HG02870 (cell line): ENCODE measurements around the gene SF3B3.

Experiments
- ATAC-seq: cut with Tn5 transposase; IDR thresholded peaks from one replicate; pipeline ENCODE4 v1.9.1; 2021; ENCODE audit warnings: mild to moderate bottlenecking, moderate library complexity; ENCODE audit not compliant: unreplicated experiment

The SF3B3 gene

DNA sequence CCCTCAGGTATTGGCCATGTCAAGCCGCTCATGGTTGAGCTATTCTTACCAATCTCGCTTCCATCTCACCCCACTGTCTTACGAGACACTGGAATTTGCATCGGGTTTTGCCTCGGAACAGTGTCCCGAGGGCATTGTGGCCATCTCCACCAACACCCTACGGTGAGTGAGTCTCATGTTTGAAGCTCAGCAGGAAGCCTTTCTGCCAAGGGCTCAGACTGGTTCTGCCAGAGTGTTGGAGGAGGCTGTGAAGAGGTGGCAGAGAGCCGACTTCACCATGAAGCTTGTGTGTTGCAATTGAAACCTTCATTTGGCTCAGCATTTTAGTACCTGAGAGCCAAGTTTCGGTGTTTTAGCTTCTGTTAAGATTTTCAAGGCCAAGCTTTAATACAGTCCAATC, 38.0 kb downstream of the SF3B3 start:
- no peak for ATAC-seq

DNA sequence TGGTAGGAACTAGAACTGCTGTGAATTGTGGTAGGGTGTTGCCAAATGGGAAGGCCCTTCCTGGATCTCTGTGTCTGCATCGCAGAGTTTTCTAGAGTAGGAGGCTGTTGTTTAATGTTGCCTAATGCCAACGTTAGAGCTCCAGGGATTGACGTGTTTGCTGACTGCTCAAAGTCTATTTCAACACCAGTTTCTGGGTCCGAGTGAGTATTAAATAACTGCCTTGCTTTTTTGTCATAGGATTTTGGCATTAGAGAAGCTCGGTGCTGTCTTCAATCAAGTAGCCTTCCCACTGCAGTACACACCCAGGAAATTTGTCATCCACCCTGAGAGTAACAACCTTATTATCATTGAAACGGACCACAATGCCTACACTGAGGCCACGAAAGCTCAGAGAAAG, 40.0 kb downstream of the SF3B3 start:
- ATAC-seq, result no peak

DNA sequence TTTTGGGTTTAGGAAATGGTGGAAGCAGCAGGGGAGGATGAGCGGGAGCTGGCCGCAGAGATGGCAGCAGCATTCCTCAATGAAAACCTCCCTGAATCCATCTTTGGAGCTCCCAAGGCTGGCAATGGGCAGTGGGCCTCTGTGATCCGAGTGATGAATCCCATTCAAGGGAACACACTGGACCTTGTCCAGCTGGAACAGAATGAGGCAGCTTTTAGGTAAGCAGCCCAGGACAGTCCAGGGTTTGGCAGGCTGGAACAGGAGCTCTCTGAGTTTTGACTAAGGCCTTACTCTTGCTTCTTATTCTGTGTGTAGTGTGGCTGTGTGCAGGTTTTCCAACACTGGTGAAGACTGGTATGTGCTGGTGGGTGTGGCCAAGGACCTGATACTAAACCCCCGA, 41.4 kb downstream of the SF3B3 start:
- no peak for ATAC-seq

DNA sequence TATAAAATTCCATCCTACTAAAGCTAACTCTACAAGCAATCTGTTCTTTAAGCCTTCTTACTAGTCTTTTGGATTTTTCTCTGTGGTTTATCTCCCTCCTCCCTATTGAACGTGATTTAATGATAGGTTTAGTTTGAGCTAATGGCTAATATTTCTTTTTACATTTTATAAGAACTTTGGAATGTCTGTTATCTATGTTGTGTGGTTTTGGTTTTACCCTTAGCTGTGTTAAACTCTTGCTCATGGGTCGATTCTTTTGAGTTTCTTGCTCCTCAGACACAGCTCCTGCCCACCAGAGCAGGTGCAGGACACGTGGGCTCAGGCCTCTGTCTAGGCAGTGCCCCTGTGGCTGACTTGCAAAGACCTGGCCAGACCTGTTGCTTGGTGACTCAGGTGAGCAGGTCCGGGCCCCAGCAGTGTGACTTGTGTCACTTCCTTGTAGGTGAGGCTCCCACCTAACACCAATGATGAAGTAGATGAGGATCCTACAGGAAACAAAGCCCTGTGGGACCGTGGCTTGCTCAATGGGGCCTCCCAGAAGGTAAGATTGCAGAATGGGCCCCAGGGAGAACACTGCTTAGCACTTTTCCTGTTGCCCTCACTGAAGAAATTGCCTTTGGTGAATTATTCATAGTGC, 45.1 kb downstream of the SF3B3 start:
- ATAC-seq, result no peak

DNA sequence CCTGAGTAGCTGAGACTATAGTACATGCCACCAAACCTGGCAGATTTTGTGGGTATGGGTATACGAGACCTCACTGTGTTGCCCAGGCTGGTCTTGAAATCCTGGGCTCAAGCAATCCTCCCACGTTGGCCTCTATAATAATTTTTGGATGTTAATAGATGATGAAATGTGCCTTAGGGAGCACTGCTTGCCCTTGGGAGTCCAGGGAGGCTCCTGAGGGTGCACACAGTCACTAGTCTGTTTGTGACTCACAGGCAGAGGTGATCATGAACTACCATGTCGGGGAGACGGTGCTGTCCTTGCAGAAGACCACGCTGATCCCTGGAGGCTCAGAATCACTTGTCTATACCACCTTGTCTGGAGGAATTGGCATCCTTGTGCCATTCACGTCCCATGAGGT, 46.1 kb downstream of the SF3B3 start:
- ATAC-seq, result no peak

DNA sequence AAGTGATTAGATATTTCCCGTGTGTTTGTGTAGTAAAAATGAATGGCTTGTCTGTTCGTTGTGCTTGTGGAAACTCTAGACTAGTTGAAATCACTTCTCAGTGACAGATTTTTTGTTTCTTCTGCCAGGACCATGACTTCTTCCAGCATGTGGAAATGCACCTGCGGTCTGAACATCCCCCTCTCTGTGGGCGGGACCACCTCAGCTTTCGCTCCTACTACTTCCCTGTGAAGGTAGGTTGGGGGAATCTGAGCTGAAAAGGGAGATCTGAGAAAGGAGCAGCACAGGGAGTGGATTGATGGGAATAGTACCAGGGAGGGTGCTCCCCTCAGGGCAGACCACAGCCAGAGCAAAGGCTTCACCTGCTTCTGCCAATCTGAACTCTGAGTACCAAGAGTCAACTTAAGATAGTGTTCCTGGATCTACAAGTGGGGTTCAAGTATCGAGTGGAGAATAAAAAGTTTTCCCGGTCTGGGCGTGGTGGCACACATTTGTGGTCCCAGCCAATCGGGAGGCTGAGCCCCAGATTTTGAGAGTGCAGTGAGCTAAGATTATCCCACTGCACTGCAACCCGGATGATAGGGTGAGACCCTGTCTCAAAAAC, 47.5 kb downstream of the SF3B3 start:
- no peak for ATAC-seq

DNA sequence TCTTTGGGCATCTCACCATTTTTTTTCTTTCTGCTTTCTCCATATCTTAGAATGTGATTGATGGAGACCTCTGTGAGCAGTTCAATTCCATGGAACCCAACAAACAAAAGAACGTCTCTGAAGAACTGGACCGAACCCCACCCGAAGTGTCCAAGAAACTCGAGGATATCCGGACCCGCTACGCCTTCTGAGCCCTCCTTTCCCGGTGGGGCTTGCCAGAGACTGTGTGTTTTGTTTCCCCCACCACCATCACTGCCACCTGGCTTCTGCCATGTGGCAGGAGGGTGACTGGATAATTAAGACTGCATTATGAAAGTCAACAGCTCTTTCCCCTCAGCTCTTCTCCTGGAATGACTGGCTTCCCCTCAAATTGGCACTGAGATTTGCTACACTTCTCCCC, 48.0 kb downstream of the SF3B3 start:
- ATAC-seq, result no peak

DNA sequence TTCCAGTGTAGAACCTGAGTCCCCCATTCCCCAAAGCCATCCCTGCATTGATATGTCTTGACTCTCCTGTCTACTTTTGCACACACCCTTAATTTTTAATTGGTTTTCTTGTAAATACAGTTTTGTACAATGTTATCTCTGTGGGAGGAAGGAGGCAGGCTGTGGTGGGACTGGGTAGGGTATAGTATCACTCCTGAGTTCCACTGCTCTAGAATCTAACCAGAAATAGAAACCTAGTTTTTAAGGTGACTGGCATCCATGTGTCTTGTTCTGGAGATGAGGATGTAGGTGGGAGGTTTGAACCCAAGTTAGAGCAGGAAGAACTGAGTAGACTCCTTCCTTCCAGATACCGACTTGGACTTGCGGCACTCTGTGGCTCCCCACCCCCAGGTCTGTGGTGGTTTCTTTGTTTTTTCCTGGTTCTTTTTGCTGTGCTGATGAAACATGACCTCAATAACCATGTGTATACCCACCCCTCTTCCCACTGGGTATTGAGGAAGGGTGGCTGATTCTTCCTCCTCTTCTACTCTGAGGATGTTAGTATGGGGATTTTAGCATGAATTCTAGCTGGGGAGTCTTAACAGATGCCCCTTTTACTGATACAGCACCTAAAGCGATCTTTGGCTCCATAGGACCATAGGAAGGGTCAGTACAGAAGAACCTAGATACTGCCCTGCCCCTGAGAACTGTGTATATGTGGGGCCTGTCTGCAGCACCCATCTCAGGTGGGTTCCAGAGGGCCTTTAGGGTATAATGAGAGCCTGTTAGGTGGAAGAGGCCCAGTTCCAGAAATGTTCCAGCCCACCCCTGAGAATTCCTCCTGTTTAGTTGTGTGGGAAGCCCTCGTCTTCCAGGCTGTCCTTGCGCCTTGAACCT, 48.7 kb downstream of the SF3B3 start:
- ATAC-seq, result no peak

DNA sequence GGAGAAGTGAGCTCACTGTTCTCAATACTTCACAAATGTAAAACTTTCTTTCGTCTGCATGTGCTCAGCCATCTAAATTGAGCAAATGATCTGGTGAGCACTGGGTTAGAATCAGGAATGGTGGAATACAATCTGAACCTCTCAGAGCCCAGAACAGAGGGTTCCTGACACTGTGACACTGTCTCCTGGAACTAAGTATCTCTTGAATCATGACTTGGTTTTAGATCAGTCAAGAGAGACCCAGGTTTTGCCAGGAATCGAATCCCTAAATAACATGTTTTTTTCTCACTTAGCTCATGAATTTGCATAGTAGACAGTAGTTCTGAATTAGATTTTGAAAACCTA, 49.3 kb downstream of the SF3B3 start:
- ATAC-seq, result no peak

DNA sequence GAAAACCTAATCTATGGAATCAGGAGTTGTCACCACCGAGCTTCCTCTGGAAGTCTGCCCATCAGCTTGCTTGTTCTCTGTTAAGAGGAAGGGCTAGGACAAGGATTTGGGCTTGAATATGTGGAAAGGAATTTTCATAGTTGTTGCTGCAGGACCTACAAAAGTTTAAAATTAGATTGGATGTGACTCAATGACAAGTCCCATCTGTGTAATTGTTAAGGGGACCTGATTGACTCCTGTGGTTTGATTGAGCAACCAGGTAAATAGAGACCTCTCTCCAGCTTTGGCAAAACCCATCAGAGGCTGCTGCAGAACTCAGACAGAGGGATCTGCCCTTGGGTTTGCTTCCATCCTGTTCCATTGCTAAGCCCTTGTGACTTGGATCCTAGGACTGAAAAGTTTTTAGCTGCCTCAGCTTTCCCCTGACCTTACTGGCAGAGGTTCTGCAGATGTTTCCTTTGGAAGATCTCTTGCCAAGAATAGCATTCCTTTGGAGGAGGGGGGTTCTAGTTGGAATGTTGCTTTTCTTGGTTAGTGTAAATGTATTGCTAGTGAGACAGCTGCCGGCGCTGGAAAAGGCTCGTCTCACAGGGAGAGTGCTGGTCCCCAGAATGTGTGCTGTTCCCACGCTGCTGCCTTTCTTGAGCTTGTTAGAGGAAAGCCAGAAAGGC, 50.0 kb downstream of the SF3B3 start:
- ATAC-seq, result no peak

DNA sequence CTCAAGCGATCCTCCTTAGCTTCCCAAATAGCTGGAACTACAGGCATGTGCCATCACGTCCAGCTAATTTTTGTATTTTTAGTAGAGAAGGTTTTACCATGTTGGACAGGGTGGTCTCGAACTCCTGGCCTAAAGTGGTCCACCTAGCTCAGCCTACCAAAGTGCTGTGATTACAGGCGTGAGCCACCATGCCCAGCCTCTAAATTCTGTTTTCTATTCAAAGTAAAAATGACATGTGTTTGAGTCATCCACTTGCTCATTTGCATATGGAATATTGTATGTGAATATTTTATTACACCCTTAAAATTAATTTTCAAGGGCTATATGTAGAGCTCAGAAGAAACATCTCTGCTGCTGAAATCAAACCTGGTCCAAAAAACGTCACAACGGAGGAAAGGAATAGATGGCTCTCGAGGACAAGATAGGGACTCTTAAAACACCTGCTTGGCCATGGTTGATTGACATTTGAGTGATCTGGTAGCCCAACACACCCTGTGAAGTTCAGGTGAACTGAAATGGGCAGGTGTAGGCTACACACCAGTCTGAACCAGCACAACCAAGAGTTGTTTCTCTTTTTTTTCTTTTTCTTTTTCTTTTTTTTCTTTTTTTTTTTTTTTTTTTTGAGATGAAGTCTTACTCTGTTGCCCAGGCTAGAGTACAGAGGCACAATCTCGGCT, 51.1 kb downstream of the SF3B3 start:
- no peak for ATAC-seq

DNA sequence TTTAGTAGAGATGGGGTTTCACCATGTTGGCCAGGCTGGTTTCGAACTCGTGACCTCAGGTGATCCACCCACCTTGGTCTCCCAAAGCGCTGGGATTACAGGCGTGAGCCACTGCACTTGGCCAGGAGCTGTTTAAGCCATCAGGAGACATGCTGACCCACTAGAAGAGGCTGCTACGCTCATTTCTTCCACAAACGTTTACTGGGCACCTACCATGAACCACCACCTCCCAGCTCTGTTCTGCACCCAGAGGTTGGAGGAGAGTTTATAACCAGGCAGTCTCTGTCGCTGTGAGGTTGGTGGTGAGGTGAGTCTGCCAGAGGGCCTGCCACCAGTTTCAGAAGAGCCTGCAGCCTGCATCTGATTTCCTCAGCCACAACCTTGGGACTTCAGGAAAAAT, 51.8 kb downstream of the SF3B3 start:
- ATAC-seq, result no peak

DNA sequence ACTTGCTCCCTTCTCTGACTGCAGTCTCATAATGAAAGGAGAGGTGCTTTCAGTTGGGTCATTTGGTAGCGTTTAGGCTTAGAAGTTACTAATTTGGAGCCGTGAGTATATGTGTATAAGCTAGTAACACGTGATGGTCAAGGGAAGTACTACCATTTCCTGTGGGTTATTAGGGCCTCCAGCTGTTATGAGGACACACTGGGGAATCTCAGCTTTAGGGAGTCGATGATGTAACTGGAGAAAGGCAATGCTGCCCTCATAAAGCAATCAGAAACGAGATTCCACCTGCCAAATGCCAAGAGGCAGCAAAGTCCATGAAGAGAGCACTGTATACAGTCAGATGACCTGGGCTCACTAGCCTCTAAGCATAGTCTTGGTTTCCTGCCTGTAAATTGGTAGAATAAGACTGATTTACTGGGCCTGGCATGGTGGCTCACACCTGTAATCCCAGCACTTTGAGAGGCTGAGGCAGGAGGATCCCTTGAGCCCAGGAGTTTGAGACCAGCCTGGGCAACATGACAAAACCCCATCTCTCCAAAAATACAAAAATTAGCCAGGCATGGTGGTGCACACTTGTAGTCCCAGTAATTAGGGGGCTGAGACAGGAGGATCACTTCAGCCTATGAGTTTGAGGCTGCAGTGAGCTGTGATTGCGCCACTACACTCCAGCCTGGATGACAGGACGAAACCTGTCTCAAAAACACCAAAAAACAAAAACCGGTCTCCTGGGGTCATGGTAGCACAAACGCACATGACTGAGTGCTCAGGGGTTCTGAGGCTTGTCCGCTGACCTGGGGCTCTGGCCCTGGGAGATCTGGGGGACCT, 53.0 kb downstream of the SF3B3 start:
- peak; percentile 85 for ATAC-seq

DNA sequence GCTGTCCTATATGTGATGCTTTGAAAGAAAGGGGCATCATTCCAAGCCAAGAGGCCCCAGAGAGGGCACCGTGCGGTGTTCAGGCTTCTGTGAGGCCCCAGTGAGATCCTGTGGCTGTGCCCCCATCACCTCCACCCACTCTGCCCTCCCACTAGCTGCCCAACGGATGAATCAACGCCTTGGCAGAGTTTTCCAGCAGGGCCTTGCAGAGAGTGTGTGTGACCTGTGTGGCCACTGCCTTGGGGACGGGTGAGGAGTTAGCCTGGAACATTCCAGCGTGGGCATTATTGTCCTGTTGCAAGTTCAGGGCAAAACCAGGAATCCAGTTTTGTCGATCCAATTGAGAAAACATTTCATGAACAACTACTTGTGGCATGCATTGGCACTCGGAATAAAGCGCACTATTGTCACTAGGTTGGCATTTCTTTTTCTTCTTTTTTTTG, 53.7 kb downstream of the SF3B3 start:
- ATAC-seq, result no peak

DNA sequence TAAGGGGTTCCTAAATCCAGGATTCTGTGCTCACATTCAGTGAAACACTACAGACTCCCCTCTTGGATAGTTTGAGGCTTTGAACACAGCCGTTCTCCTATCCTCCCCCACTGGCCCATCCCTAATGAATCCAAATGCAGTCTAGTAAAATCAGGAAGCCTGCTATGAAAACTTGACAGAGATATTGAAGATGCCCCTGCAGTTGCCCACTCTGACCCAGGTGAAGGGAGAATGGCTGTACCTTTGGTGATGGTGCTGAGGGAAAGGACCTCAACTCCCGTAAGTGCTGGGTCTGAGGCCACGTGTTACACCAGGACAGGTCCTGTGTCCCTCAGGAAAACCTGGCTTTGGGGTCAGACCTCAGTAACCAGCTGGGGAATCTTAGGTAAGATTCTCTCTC, 54.4 kb downstream of the SF3B3 start:
- ATAC-seq, result no peak

DNA sequence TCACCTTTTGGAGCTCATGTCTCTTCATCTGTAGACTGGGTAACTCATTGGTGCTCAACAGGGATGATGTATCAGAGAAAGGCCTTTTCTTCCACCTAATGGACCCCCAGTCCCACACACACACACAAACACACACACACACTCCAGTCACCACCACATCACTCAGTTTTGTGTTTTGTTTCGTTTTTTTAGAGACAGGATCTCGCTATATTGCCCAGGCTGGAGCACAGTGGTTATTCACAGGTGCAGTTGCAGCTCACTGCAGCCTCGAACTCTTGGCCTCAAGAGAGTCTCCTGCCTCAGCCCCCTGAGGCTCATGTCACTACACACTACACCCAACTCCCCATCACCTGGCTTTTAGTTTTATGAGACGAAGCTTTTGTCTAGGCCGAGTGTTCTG, 55.6 kb downstream of the SF3B3 start:
- no peak for ATAC-seq

DNA sequence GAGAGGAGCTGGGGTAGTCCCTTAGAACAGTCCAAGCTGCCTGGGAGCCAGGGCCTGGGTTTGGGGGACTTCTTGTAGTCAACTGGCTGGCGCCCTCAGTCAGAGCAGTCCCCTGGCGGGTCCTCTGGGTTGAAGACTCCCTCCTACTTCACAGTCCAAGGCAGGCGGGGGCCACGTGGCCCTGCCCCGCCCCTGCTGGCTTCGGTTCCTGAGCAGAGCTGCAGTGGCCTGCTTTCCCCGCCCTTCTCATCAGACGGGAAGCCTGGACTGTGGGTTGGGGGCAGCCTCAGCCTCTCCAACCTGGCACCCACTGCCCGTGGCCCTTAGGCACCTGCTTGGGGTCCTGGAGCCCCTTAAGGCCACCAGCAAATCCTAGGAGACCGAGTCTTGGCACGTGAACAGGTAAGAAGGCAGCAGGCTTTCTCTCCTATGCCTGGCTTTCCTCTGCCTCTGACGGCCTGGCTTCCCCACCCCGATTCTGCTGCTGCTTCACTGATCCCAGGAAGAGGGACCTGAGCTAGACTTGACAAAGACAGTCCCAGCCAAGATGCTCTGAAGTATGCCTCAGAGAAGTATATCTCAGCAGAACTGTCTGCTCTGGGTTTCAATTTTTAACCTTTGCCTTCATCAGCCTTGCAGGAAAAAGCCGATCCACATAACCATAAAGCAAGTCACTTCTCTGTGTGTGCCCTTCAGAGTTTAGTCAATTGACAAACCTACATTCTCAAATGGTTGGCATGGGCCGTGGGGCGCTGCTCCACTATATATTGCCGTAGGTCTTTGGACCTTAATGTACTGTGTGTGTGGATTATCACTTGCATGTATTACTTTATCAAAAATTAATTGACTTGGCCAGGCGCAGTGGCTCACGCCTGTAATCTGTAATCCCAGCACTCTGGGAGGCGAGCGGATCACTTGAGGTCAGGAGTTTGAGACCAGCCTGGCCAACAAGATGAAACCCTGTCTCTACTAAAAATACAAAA, 56.3 kb downstream of the SF3B3 start:
- ATAC-seq, result no peak

DNA sequence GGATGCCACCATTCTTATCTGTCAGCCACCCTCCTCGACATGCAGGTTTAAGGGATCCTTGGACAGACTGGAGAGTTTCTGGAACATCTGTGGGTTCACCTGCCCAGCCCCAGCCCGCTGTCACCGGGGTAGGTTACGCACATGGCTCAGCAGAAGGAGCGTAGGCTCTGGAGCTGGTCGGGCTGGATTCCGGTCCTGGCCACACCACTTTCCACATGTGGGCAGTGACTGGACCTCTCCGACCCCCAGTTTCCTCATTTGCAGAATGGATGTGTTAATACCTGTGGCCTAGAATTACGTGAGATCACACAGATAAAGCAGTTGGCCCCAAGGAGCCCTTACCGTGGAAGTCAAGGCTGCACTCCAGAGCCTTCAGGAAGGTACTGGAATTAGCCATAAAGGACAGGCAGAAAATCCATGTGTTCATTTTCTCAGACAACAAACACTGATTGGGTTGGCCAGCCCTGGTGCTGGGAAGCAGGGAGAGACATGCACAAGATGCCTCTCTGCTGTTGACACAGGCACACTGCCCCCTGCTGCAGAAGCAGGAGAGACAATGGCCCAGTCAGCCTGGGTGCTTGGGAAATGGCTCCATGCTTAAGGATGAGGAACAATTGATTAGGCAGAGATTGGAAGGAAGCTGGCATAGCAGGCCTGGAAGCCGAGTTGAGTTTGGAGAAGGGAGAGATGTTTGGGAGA, 58.8 kb downstream of the SF3B3 start:
- ATAC-seq, result no peak
